Suprapubic skin (tissue), 4 donors: ENCODE measurements around the gene INTS12. TPM values are rescaled to one million over a fixed set of nuclear protein-coding genes. Genes with fewer than 3 reads are reported as not detected.

ENCODE experiments used
- DNase-seq, 2 donors: peaks; one replicate each; pipeline ENCODE4 v3.0.0-alpha.2; 2019; ENCODE audit warnings: low spot score in 2 of 2
- H3K27ac ChIP-seq: fragments of 200-600 bp; sonication (generic); one replicate; pipeline ENCODE4 v1.5.1; 2019
- H3K27me3 ChIP-seq: fragments of 200-600 bp; sonication (generic); one replicate; pipeline ENCODE4 v1.5.1; 2019
- H3K36me3 ChIP-seq: fragments of 200-600 bp; sonication (generic); one replicate; pipeline ENCODE4 v1.5.1; 2019
- H3K4me1 ChIP-seq: fragments of 200-600 bp; sonication (generic); one replicate; pipeline ENCODE4 v1.5.1; 2019
- H3K4me3 ChIP-seq: fragments of 200-600 bp; sonication (generic); one replicate; pipeline ENCODE4 v1.5.1; 2019; ENCODE audit warnings: mild to moderate bottlenecking
- H3K9me3 ChIP-seq: fragments of 200-600 bp; sonication (generic); one replicate; pipeline ENCODE4 v1.5.1; 2019
- EP300 ChIP-seq: sonication (generic); formaldehyde crosslinking; IDR thresholded peaks from one replicate; pipeline ENCODE4 v1.6.1; 2017; ENCODE audit warnings: antibody characterized with exemption
- POLR2A ChIP-seq, 2 donors: fragments of 450-650 bp; IDR thresholded peaks; one replicate each; pipeline ENCODE4 v1.6.1; 2017; ENCODE audit warnings: antibody characterized with exemption in 2 of 2, mild to moderate bottlenecking in 2 of 2, moderate library complexity in 2 of 2
- POLR2AphosphoS5 ChIP-seq, 3 donors: sonication (generic); formaldehyde crosslinking; IDR thresholded peaks; one replicate each; pipeline ENCODE4 v1.6.1; 2017; ENCODE audit warnings: antibody characterized with exemption in 3 of 3
- WGBS: methylation state at CpG from one replicate; pipeline ENCODE4 v1.1.5; 2018; 5-methylcytosine and 5-hydroxymethylcytosine counted together
- total RNA-seq, 4 donors: library from RNA; depleted of rRNA; stranded (reverse); fragments of >200 nt; gene quantifications; one replicate each; pipeline ENCODE4 v1.1.0, GENCODE V29; 2016
- TF ChIP-seq, protein P1 (sequence below), 2 donors: fragments of 200-600 bp in 1 of 2; fragments of 450-650 bp in 1 of 2; sonication (generic) in 1 of 2; IDR thresholded peaks; one replicate each; pipeline ENCODE4 v1.5.1; 2016 to 2019; ENCODE audit warnings: antibody characterized with exemption in 2 of 2, mild to moderate bottlenecking in 1 of 2, moderate library complexity in 1 of 2

INTS12 gene
- total RNA-seq, 4 donors from 2014 or later, result 12.6 to 29.5 (median 23.0) TPM

DNA sequence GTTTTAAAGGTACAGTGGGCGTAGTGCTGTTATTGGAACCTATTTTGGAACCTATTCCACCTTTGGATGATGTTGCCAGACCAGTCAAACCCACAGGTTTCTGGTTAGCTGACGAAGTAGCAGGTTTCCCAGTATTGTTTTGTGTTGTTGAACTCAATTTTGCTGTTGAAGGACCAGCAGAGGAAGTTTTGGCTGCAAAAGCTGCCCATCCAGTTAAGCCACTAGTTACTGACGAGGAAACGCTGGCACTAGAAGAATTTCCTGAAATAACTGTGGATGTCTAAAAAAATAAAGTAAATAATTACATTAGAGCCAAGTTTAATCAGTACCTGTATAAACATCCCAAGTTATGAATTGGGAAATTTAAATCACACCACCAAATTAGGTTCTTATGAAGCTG lies 25.5 kb downstream of the INTS12 start:
- no peaks in the 10 kb centered on the region for H3K9me3 ChIP-seq
- H3K27me3 ChIP-seq, result no peaks in the 10 kb centered on the region
- no peak overlapping the region for H3K4me3 ChIP-seq
- no peak for DNase-seq
- H3K36me3 ChIP-seq, result peaks cover 32% of the 10 kb centered on the region
- 52% methylated on average over 4 of the region's 4 CpGs for WGBS
- no peaks in the 10 kb centered on the region for H3K4me1 ChIP-seq
- H3K27ac ChIP-seq, result no peak overlapping the region
- TF ChIP-seq POLR2A (IDR thresholded peaks at IDR 0.05) (no peak), POLR2AphosphoS5 (IDR thresholded peaks at IDR 0.05) (no peak), EP300 (no peak)
- TF ChIP-seq, protein P1, sequence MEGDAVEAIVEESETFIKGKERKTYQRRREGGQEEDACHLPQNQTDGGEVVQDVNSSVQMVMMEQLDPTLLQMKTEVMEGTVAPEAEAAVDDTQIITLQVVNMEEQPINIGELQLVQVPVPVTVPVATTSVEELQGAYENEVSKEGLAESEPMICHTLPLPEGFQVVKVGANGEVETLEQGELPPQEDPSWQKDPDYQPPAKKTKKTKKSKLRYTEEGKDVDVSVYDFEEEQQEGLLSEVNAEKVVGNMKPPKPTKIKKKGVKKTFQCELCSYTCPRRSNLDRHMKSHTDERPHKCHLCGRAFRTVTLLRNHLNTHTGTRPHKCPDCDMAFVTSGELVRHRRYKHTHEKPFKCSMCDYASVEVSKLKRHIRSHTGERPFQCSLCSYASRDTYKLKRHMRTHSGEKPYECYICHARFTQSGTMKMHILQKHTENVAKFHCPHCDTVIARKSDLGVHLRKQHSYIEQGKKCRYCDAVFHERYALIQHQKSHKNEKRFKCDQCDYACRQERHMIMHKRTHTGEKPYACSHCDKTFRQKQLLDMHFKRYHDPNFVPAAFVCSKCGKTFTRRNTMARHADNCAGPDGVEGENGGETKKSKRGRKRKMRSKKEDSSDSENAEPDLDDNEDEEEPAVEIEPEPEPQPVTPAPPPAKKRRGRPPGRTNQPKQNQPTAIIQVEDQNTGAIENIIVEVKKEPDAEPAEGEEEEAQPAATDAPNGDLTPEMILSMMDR (IDR thresholded peaks at IDR 0.05), result no peak

DNA sequence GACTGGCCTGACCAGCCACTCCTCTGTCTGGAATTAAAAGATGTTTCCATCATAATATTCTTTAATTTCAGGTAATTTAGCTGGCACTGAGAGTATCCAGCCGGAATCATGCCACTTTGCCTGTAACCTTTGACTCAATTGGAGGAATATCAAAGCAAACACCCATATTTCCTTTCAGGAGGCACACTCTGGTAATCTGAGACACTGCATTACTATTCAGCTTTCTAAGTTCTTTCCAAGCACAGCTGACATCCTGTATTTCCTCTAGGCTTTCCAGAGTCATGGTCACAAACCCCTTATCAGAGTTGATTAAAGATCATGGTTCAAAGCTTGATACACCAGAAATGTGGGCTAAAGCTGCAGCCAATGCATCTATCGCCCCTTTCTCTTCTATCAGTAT lies 29.3 kb downstream of the INTS12 start:
- Histone ChIP-seq H3K36me3 (peaks cover 10% of the 10 kb centered on the region), H3K9me3 (no peaks in the 10 kb centered on the region), H3K4me3 (no peak overlapping the region), H3K27me3 (no peaks in the 10 kb centered on the region), H3K4me1 (no peaks in the 10 kb centered on the region), H3K27ac (no peak overlapping the region)
- no peak for DNase-seq
- WGBS, result 58% methylated on average over 2 of the region's 2 CpGs
- TF ChIP-seq, protein P1 (IDR thresholded peaks at IDR 0.05), result no peak
- TF ChIP-seq POLR2AphosphoS5 (IDR thresholded peaks at IDR 0.05), result no peak
- no peak for TF ChIP-seq POLR2A (IDR thresholded peaks at IDR 0.05)
- no peak for TF ChIP-seq EP300

DNA sequence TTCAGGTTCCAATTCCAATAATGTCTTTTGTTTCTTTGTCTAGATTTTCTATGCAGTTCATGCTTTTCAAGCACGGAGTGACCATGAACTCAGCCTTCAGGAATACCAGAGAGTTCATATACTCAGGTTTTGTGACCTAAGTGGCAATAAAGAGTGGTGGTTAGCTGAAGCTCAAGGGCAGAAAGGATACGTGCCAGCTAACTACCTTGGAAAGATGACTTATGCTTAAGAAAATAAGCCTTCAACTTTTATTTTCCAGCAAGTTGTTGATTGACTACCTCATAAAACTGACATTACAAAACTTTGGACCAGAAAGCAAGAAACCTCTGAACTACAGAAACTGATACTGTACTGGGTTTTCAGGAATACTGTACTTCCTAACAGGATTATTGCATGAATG lies 30.8 kb downstream of the INTS12 start:
- H3K27me3 ChIP-seq, result no peaks in the 10 kb centered on the region
- TF ChIP-seq, protein P1 (IDR thresholded peaks at IDR 0.05), result no peak
- TF ChIP-seq EP300 (no peak), POLR2AphosphoS5 (IDR thresholded peaks at IDR 0.05) (no peak), POLR2A (IDR thresholded peaks at IDR 0.05) (no peak)
- 74% methylated on average over 2 of the region's 2 CpGs for WGBS

DNA sequence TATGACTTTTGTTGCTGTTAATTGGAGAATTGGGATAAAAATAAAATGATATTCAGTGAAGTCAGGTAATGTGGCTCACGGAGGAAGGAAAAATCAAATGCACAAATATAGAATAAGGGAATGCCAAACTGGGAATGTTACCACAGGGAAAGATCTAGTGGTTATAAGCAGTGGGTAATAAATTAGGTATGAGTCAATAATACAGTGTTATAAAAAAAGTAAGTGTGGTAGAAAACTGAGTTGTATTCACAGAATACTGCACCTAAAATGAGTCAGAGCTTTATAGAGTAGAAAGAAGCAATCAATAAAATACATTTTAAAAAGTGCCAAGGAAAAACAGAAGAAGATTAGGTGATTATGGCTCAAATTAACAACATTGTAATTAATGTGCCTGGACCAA lies 34.5 kb downstream of the INTS12 start:
- H3K36me3 ChIP-seq, result no peaks in the 10 kb centered on the region
- no peak overlapping the region for H3K27ac ChIP-seq
- 83% methylated on average over 1 of the region's 1 CpG for WGBS
- no peaks in the 10 kb centered on the region for H3K27me3 ChIP-seq
- DNase-seq, result no peak
- TF ChIP-seq, protein P1 (IDR thresholded peaks at IDR 0.05), result no peak
- TF ChIP-seq EP300, result no peak
- TF ChIP-seq POLR2A (IDR thresholded peaks at IDR 0.05), result no peak
- no peak for TF ChIP-seq POLR2AphosphoS5 (IDR thresholded peaks at IDR 0.05)
- no peaks in the 10 kb centered on the region for H3K9me3 ChIP-seq
- no peaks in the 10 kb centered on the region for H3K4me1 ChIP-seq
- H3K4me3 ChIP-seq, result no peak overlapping the region

More for the DNA sequence above, 30.8 kb downstream of the INTS12 start:
- H3K4me1 ChIP-seq, result no peaks in the 10 kb centered on the region
- H3K9me3 ChIP-seq, result no peaks in the 10 kb centered on the region
- H3K27ac ChIP-seq, result no peak overlapping the region
- DNase-seq, result no peak
- H3K4me3 ChIP-seq, result no peak overlapping the region
- H3K36me3 ChIP-seq, result peaks cover 6% of the 10 kb centered on the region

DNA sequence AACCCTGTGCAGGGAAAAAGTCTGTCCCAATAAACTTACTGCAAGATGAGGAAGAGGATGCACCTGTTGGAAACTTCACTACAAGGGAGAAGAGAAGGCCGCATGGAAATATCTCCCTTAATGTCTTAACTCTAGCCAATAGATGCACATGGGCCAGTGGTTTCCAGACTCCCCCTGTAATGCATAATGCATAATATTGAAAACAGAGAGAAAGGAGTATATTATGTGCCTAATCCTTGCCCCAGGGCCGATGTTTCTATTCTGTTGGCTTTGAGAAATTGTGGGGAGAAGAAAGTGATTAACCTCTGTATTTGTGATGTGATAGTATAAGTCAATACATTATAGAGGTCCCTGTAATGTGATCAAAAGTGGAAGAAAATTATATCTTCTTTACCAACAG lies 37.2 kb downstream of the INTS12 start:
- no peaks in the 10 kb centered on the region for H3K36me3 ChIP-seq
- DNase-seq, result no peak
- 80% methylated on average over 2 of the region's 2 CpGs for WGBS
- H3K27ac ChIP-seq, result no peak overlapping the region
- no peaks in the 10 kb centered on the region for H3K9me3 ChIP-seq
- no peak overlapping the region for H3K4me3 ChIP-seq
- no peaks in the 10 kb centered on the region for H3K4me1 ChIP-seq
- no peaks in the 10 kb centered on the region for H3K27me3 ChIP-seq
- no peak for TF ChIP-seq EP300

DNA sequence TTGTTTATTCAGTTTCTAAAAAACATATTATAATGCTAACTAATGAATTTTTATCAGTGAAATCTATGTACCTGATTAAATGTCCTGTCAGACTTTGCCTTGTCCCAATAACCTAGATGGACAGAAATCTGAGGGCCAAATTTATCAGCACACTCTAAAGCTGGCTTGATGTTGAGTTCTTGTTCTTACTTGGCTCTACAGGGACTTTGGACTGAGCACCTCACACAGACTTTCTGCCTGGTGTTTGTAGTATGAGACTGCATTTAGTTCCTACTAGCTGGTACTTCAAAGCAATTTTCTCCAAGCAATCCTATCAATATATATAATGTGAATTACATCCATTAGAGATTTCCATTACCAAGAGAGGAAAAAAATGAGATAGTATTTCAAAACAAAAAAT lies 37.8 kb downstream of the INTS12 start:
- no peak for DNase-seq
- Histone ChIP-seq H3K27ac (no peak overlapping the region), H3K4me1 (no peaks in the 10 kb centered on the region), H3K9me3 (no peaks in the 10 kb centered on the region), H3K27me3 (no peaks in the 10 kb centered on the region), H3K36me3 (no peaks in the 10 kb centered on the region), H3K4me3 (no peak overlapping the region)
- TF ChIP-seq POLR2AphosphoS5 (IDR thresholded peaks at IDR 0.05), result no peak
- no peak for TF ChIP-seq EP300
- TF ChIP-seq, protein P1 (IDR thresholded peaks at IDR 0.05), result no peak
- no peak for TF ChIP-seq POLR2A (IDR thresholded peaks at IDR 0.05)
